HEK293 (cell line): ENCODE results near the gene C2CD3.

Experiments
- CTCF ChIA-PET: fragments of 350-600 bp; formaldehyde crosslinking; extraction: SDS; loops from one replicate; lab custom pipeline; 2021; ENCODE audit warnings: antibody characterized with exemption; lab: Yijun Ruan, JAX
- POLR2A ChIA-PET: fragments of 300-600 bp; formaldehyde crosslinking; extraction: SDS; loops from one replicate; lab custom pipeline; 2020; ENCODE audit warnings: antibody characterized with exemption, inconsistent platforms; lab: Yijun Ruan, JAX
- H3K27ac ChIP-seq: fragments of 200-500 bp; sonication (Bioruptor generic); 2 replicates; pipeline ENCODE4 v1.5.1; 2014; ENCODE audit warnings: low read depth, low read length, control low read depth, inconsistent platforms; ENCODE audit errors: extremely low read depth
- H3K36me3 ChIP-seq, 2 experiments: fragments of 200-500 bp in 1 of 2; sonication (Bioruptor generic) in 1 of 2; 1 replicate in 1 of 2; 2 replicates in 1 of 2; pipeline ENCODE4 v1.5.1; 2014 to 2017; ENCODE audit warnings: inconsistent platforms in 2 of 2, low read length in 2 of 2; ENCODE audit not compliant: control insufficient read depth in 2 of 2, insufficient read depth in 1 of 2
- H3K4me1 ChIP-seq: fragments of 200-500 bp; sonication (Bioruptor generic); 2 replicates; pipeline ENCODE4 v1.5.1; 2014; ENCODE audit warnings: mild to moderate bottlenecking, low read length, inconsistent platforms; ENCODE audit not compliant: control insufficient read depth, insufficient read depth
- H3K4me3 ChIP-seq: 2 replicates; pipeline ENCODE4 v1.5.1; 2011; ENCODE audit warnings: low read depth, mild to moderate bottlenecking, control low read depth, low read length, moderate library complexity
- H3K9me3 ChIP-seq: fragments of 200-500 bp; sonication (Bioruptor generic); 2 replicates; pipeline ENCODE4 v1.5.1; 2014; ENCODE audit warnings: low read depth, low read length, inconsistent platforms; ENCODE audit not compliant: control insufficient read depth, insufficient read depth
- BCL11B ChIP-seq: fragments of 450-650 bp; formaldehyde crosslinking; IDR thresholded peaks from 2 replicates; pipeline ENCODE4 v1.5.1; 2016; ENCODE audit warnings: low read depth, missing biosample characterization, missing genetic modification characterization
- EGR2 ChIP-seq: fragments of 450-650 bp; formaldehyde crosslinking; IDR thresholded peaks from 2 replicates; pipeline ENCODE4 v1.5.1; 2016; ENCODE audit warnings: low read depth, missing biosample characterization, missing genetic modification characterization
- GLIS2 ChIP-seq: fragments of 450-650 bp; formaldehyde crosslinking; IDR thresholded peaks from 2 replicates; pipeline ENCODE4 v1.5.1; 2016; ENCODE audit warnings: missing biosample characterization, missing genetic modification characterization
- KLF8 ChIP-seq: fragments of 450-650 bp; formaldehyde crosslinking; IDR thresholded peaks from 2 replicates; pipeline ENCODE4 v1.5.1; 2016; ENCODE audit warnings: missing biosample characterization, missing genetic modification characterization
- REPIN1 ChIP-seq: fragments of 450-650 bp; formaldehyde crosslinking; IDR thresholded peaks from 2 replicates; pipeline ENCODE4 v1.5.1; 2017; ENCODE audit warnings: missing biosample characterization, missing genetic modification characterization, low read depth
- SCRT1 ChIP-seq: fragments of 450-650 bp; formaldehyde crosslinking; IDR thresholded peaks from 2 replicates; pipeline ENCODE4 v1.5.1; 2016; ENCODE audit warnings: missing biosample characterization, missing genetic modification characterization, borderline replicate concordance
- SP7 ChIP-seq: fragments of 450-650 bp; formaldehyde crosslinking; IDR thresholded peaks from 2 replicates; pipeline ENCODE4 v1.5.1; 2016; ENCODE audit warnings: missing biosample characterization, missing genetic modification characterization
- TRIM28 ChIP-seq: IDR thresholded peaks from 2 replicates; pipeline ENCODE4 v1.6.1; 2011; ENCODE audit warnings: low read length, control low read depth, borderline replicate concordance
- YY2 ChIP-seq: fragments of 450-650 bp; formaldehyde crosslinking; IDR thresholded peaks from 2 replicates; pipeline ENCODE4 v1.5.1; 2016; ENCODE audit warnings: missing biosample characterization, missing genetic modification characterization
- ZBTB48 ChIP-seq: fragments of 450-650 bp; formaldehyde crosslinking; IDR thresholded peaks from 2 replicates; pipeline ENCODE4 v1.5.1; 2016; ENCODE audit warnings: missing biosample characterization, missing genetic modification characterization
- ZBTB7A ChIP-seq: fragments of 450-650 bp; formaldehyde crosslinking; IDR thresholded peaks from 2 replicates; pipeline ENCODE4 v1.5.1; 2016; ENCODE audit warnings: low read depth, missing biosample characterization, missing genetic modification characterization
- ZFP37 ChIP-seq: fragments of 450-650 bp; formaldehyde crosslinking; IDR thresholded peaks from 2 replicates; pipeline ENCODE4 v1.5.1; 2016; ENCODE audit warnings: missing biosample characterization, missing genetic modification characterization
- ZNF121 ChIP-seq: fragments of 450-650 bp; formaldehyde crosslinking; IDR thresholded peaks from 2 replicates; pipeline ENCODE4 v1.5.1; 2016; ENCODE audit warnings: missing biosample characterization, missing genetic modification characterization
- ZNF138 ChIP-seq: fragments of 450-650 bp; formaldehyde crosslinking; IDR thresholded peaks from 2 replicates; pipeline ENCODE4 v1.5.1; 2016; ENCODE audit warnings: missing biosample characterization, missing genetic modification characterization, borderline replicate concordance
- ZNF19 ChIP-seq: fragments of 450-650 bp; formaldehyde crosslinking; IDR thresholded peaks from 2 replicates; pipeline ENCODE4; 2016; ENCODE audit warnings: missing biosample characterization, missing genetic modification characterization, low read depth
- ZNF221 ChIP-seq: fragments of 450-650 bp; formaldehyde crosslinking; IDR thresholded peaks from 2 replicates; pipeline ENCODE4 v1.5.1; 2017; ENCODE audit warnings: missing biosample characterization, missing genetic modification characterization, borderline replicate concordance
- ZNF292 ChIP-seq: fragments of 450-650 bp; formaldehyde crosslinking; IDR thresholded peaks from 2 replicates; pipeline ENCODE4 v1.5.1; 2016; ENCODE audit warnings: low read depth, missing biosample characterization, missing genetic modification characterization, borderline replicate concordance
- ZNF311 ChIP-seq: fragments of 450-650 bp; formaldehyde crosslinking; IDR thresholded peaks from 2 replicates; pipeline ENCODE4 v1.5.1; 2017; ENCODE audit warnings: missing biosample characterization, missing genetic modification characterization, borderline replicate concordance
- ZNF394 ChIP-seq: fragments of 450-650 bp; formaldehyde crosslinking; IDR thresholded peaks from 2 replicates; pipeline ENCODE4 v1.5.1; 2016; ENCODE audit warnings: missing biosample characterization, missing genetic modification characterization, mild to moderate bottlenecking, moderate library complexity, borderline replicate concordance
- ZNF544 ChIP-seq: fragments of 450-650 bp; formaldehyde crosslinking; IDR thresholded peaks from 2 replicates; pipeline ENCODE4 v1.5.0; 2017; ENCODE audit warnings: missing biosample characterization, missing genetic modification characterization
- ZNF585B ChIP-seq: fragments of 450-650 bp; formaldehyde crosslinking; IDR thresholded peaks from 2 replicates; pipeline ENCODE4 v1.5.1; 2016; ENCODE audit warnings: missing biosample characterization, missing genetic modification characterization
- ZNF596 ChIP-seq: fragments of 450-650 bp; IDR thresholded peaks from 2 replicates; pipeline ENCODE4 v1.5.0; 2018; ENCODE audit warnings: missing biosample characterization, mild to moderate bottlenecking, missing genetic modification characterization, moderate library complexity
- ZNF624 ChIP-seq: fragments of 450-650 bp; formaldehyde crosslinking; IDR thresholded peaks from 2 replicates; pipeline ENCODE4 v1.5.1; 2017; ENCODE audit warnings: missing biosample characterization, missing genetic modification characterization
- ZNF629 ChIP-seq: fragments of 450-650 bp; formaldehyde crosslinking; IDR thresholded peaks from 2 replicates; pipeline ENCODE4 v1.5.1; 2017; ENCODE audit warnings: missing biosample characterization, missing genetic modification characterization
- ZNF664 ChIP-seq: fragments of 450-650 bp; formaldehyde crosslinking; IDR thresholded peaks from 2 replicates; pipeline ENCODE4 v1.5.1; 2016; ENCODE audit warnings: missing biosample characterization, missing genetic modification characterization
- ZXDB ChIP-seq: fragments of 450-650 bp; formaldehyde crosslinking; IDR thresholded peaks from 2 replicates; pipeline ENCODE4 v1.5.1; 2016; ENCODE audit warnings: missing biosample characterization, missing genetic modification characterization
- TF ChIP-seq, protein P1 (sequence below): fragments of 450-650 bp; formaldehyde crosslinking; IDR thresholded peaks from 2 replicates; pipeline ENCODE4 v1.5.0; 2017; ENCODE audit warnings: missing biosample characterization, missing genetic modification characterization, borderline replicate concordance
- TF ChIP-seq, protein P2 (sequence below): fragments of 450-650 bp; formaldehyde crosslinking; IDR thresholded peaks from 2 replicates; pipeline ENCODE4 v1.5.1; 2016; ENCODE audit warnings: missing biosample characterization, missing genetic modification characterization
- TF ChIP-seq, protein P3 (sequence below): sonication (generic); formaldehyde crosslinking; IDR thresholded peaks from 2 replicates; pipeline ENCODE4 v1.8.1; 2022; ENCODE audit warnings: mild to moderate bottlenecking, moderate library complexity, missing genetic modification reagents
- TF ChIP-seq, protein P4 (sequence below): fragments of 450-650 bp; formaldehyde crosslinking; IDR thresholded peaks from 2 replicates; pipeline ENCODE4 v1.5.1; 2017; ENCODE audit warnings: missing biosample characterization, missing genetic modification characterization
- TF ChIP-seq, protein P5 (sequence below): fragments of 450-650 bp; formaldehyde crosslinking; IDR thresholded peaks from 2 replicates; pipeline ENCODE4 v1.5.1; 2016; ENCODE audit warnings: missing biosample characterization, missing genetic modification characterization

Gene C2CD3

DNA sequence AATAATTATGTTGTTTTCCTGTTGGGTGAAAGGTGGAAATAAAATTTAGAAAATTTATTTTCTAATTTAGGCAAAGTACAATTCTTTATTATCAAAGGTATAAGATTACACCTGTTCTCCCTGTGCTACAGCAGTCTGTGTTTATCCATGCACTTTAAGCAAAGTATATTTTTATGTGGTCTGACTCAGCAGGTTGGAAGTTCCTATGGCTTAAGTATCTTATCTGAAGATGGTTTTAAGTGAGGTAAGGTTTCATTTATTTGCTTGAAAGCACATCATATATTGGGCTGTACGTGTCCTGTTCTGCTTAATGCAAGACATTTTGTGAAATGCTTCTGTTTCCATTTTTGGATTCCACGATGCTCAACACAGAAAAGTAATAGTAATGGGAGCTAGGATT, 14.9 kb upstream of the C2CD3 start (continued):
- TF ChIP-seq SCRT1 (tag by site-specific recombination) (peak; percentile 60; the same call in 1 of the 2 replicates), REPIN1 (0 out of 2 replicates have a peak, but pooled peaks have one; percentile 15), BCL11B (tag by site-specific recombination) (no peak), ZNF664 (tag by site-specific recombination) (no peak), EGR2 (tag by site-specific recombination) (no peak), ZNF292 (no peak), ZBTB7A (tag by site-specific recombination) (no peak), TRIM28 (no peak), ZNF221 (tag by site-specific recombination) (no peak), ZNF121 (no peak), KLF8 (tag by site-specific recombination) (0 out of 2 replicates have a peak, but pooled peaks have one; percentile 45), ZBTB48 (tag by site-specific recombination) (no peak), SP7 (0 out of 2 replicates have a peak, but pooled peaks have one; percentile 36), ZNF629 (tag by site-specific recombination) (peak; percentile 22; the same call in 1 of the 2 replicates), ZNF311 (tag by site-specific recombination) (no peak), ZXDB (peak; percentile 68)
- TF ChIP-seq, protein P1, sequence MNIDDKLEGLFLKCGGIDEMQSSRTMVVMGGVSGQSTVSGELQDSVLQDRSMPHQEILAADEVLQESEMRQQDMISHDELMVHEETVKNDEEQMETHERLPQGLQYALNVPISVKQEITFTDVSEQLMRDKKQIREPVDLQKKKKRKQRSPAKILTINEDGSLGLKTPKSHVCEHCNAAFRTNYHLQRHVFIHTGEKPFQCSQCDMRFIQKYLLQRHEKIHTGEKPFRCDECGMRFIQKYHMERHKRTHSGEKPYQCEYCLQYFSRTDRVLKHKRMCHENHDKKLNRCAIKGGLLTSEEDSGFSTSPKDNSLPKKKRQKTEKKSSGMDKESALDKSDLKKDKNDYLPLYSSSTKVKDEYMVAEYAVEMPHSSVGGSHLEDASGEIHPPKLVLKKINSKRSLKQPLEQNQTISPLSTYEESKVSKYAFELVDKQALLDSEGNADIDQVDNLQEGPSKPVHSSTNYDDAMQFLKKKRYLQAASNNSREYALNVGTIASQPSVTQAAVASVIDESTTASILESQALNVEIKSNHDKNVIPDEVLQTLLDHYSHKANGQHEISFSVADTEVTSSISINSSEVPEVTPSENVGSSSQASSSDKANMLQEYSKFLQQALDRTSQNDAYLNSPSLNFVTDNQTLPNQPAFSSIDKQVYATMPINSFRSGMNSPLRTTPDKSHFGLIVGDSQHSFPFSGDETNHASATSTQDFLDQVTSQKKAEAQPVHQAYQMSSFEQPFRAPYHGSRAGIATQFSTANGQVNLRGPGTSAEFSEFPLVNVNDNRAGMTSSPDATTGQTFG (tag by site-specific recombination): no peak
- TF ChIP-seq, protein P2, sequence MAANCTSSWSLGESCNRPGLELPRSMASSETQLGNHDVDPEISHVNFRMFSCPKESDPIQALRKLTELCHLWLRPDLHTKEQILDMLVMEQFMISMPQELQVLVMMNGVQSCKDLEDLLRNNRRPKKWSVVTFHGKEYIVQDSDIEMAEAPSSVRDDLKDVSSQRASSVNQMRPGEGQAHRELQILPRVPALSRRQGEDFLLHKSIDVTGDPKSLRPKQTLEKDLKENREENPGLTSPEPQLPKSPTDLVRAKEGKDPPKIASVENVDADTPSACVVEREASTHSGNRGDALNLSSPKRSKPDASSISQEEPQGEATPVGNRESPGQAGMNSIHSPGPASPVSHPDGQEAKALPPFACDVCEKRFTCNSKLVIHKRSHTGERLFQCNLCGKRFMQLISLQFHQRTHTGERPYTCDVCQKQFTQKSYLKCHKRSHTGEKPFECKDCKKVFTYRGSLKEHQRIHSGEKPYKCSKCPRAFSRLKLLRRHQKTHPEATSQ (tag by site-specific recombination): no peak
- TF ChIP-seq, protein P3, sequence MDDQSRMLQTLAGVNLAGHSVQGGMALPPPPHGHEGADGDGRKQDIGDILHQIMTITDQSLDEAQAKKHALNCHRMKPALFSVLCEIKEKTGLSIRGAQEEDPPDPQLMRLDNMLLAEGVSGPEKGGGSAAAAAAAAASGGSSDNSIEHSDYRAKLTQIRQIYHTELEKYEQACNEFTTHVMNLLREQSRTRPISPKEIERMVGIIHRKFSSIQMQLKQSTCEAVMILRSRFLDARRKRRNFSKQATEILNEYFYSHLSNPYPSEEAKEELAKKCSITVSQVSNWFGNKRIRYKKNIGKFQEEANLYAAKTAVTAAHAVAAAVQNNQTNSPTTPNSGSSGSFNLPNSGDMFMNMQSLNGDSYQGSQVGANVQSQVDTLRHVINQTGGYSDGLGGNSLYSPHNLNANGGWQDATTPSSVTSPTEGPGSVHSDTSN (CRISPR knock-in tag): no peak

DNA sequence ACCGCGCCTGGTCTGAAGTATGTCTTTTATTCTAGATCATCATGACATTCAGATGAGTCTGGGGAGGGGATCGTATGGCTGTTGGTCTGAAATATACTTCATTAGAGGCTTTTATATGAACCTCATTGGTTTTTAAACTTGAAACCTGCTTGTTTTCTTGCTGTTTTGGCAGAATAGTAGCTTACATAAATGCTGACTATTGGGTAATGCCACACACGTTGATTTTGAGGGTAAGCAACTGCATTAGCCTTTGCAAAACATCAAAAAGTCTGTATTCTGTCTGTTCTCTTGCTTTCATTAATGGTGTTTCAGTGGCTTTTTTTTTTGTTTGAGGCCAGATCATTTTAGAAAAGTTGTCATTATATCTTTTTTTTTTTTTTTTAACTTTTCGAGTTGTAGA, 14.5 kb upstream of the C2CD3 start:
- H3K4me1 ChIP-seq: peaks cover 10% of the 10 kb centered on the region; the same call in 1 of the 2 replicates
- H3K36me3 ChIP-seq: no peaks in the 10 kb centered on the region
- CTCF ChIA-PET: interaction anchor here (1.8 kb wide), 1 partner anchor 70 kb away, joined by 8 read pairs; no protein-coding TSS in a partner anchor
- POLR2A ChIA-PET: interaction anchor here (0.7 to 2.0 kb wide), 3 partner anchors 14 to 203 kb away, joined by 3 to 8 read pairs (median 4); partner anchors contain the start of genes C2CD3, PPME1 and UCP2
- no peaks in the 10 kb centered on the region for H3K9me3 ChIP-seq
- no peak overlapping the region for H3K27ac ChIP-seq
- H3K4me3 ChIP-seq: no peak overlapping the region
- TF ChIP-seq YY2 (tag by site-specific recombination) (no peak), ZNF624 (no peak), GLIS2 (tag by site-specific recombination) (no peak), ZNF138 (tag by site-specific recombination) (no peak), ZNF596 (tag by site-specific recombination) (no peak), ZNF544 (tag by site-specific recombination) (no peak), ZNF19 (no peak), ZNF394 (tag by site-specific recombination) (no peak), ZNF585B (tag by site-specific recombination) (no peak), ZFP37 (tag by site-specific recombination) (no peak)
- TF ChIP-seq, protein P4, sequence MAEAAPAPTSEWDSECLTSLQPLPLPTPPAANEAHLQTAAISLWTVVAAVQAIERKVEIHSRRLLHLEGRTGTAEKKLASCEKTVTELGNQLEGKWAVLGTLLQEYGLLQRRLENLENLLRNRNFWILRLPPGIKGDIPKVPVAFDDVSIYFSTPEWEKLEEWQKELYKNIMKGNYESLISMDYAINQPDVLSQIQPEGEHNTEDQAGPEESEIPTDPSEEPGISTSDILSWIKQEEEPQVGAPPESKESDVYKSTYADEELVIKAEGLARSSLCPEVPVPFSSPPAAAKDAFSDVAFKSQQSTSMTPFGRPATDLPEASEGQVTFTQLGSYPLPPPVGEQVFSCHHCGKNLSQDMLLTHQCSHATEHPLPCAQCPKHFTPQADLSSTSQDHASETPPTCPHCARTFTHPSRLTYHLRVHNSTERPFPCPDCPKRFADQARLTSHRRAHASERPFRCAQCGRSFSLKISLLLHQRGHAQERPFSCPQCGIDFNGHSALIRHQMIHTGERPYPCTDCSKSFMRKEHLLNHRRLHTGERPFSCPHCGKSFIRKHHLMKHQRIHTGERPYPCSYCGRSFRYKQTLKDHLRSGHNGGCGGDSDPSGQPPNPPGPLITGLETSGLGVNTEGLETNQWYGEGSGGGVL: no peak
- TF ChIP-seq, protein P5, sequence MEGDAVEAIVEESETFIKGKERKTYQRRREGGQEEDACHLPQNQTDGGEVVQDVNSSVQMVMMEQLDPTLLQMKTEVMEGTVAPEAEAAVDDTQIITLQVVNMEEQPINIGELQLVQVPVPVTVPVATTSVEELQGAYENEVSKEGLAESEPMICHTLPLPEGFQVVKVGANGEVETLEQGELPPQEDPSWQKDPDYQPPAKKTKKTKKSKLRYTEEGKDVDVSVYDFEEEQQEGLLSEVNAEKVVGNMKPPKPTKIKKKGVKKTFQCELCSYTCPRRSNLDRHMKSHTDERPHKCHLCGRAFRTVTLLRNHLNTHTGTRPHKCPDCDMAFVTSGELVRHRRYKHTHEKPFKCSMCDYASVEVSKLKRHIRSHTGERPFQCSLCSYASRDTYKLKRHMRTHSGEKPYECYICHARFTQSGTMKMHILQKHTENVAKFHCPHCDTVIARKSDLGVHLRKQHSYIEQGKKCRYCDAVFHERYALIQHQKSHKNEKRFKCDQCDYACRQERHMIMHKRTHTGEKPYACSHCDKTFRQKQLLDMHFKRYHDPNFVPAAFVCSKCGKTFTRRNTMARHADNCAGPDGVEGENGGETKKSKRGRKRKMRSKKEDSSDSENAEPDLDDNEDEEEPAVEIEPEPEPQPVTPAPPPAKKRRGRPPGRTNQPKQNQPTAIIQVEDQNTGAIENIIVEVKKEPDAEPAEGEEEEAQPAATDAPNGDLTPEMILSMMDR (tag by site-specific recombination): no peak
